Left lung (tissue), 14 donors: ENCODE measurements around the gene ACTG1. TPM values are rescaled to one million over a fixed set of nuclear protein-coding genes. Genes with fewer than 3 reads are reported as not detected.
A peak's percentile ranks its signal among the peaks of the same experiment; 100 is the strongest.

Experiments
- ATAC-seq: fragments of 200-7000 bp; cut with Tn5 transposase; one replicate; pipeline ENCODE4 v1.9.1; 2020; ENCODE audit warnings: moderate library complexity
- DNase-seq, 4 donors: peaks; one replicate each; pipeline ENCODE4 v3.0.0-alpha.2; 2013 to 2020
- H3K27ac ChIP-seq, 2 donors: fragments of 200-600 bp; sonication (generic) in 1 of 2; one replicate each; pipeline versions ENCODE4 v1.5.0 to v1.8.0; 2020 to 2021
- H3K27me3 ChIP-seq, 2 donors: fragments of 200-600 bp; sonication (generic) in 1 of 2; one replicate each; pipeline versions ENCODE4 v1.5.0 to v1.8.0; 2020 to 2021
- H3K36me3 ChIP-seq, 2 donors: fragments of 200-600 bp; sonication (generic) in 1 of 2; one replicate each; pipeline versions ENCODE4 v1.5.0 to v1.8.0; 2020 to 2021
- H3K4me1 ChIP-seq, 2 donors: fragments of 200-600 bp; one replicate each; pipeline ENCODE4 v1.8.0; 2021
- H3K4me3 ChIP-seq, 2 donors: fragments of 200-600 bp; sonication (generic) in 1 of 2; one replicate each; pipeline versions ENCODE4 v1.5.0 to v1.8.0; 2020 to 2021; ENCODE audit warnings: mild to moderate bottlenecking in 1 of 2
- H3K9me3 ChIP-seq, 2 donors: fragments of 200-600 bp; sonication (generic) in 1 of 2; one replicate each; pipeline versions ENCODE4 v1.5.0 to v1.8.0; 2020 to 2021
- intact Hi-C, 2 donors: fragments of 100-400 bp; cut with DNase I; formaldehyde crosslinking; loops; one replicate each; pipeline versions ENCODE4 v1.11.2 to v1.14.2; 2022
- long read RNA-seq, 12 donors: library from polyadenylated mRNA in 2 of 12; unstranded in 2 of 12; transcript quantifications; one replicate each; pipeline ENCODE4 v2.0.0 and lab custom pipeline, GENCODE V29; 2019 to 2026
- polyA plus RNA-seq, 6 donors: library from polyadenylated mRNA; unstranded; fragments of 120-200 nt; gene quantifications; one replicate each; pipeline ENCODE4 v1.2.1, GENCODE V29; 2013; ENCODE audit not compliant: insufficient read length in 6 of 6
- total RNA-seq, 2 donors: library from RNA; stranded (reverse); fragmentation: NEBNext Ultra II Directional; extraction: Animal tissue kit (Norgen Biotek cat#: 25700); gene quantifications; one replicate each; pipeline ENCODE4 v1.2.1, GENCODE V29; 2021
- TF ChIP-seq, protein P1 (sequence below), 2 donors: fragments of 200-600 bp; sonication (generic) in 1 of 2; IDR thresholded peaks; one replicate each; pipeline versions ENCODE4 v1.5.0 to v1.8.0; 2021; ENCODE audit warnings: antibody characterized with exemption in 2 of 2
- donor health status: DM: no; HTN: yes; CAD: no.
- donor health status: DM: no; HTN: no; CAD: no.

Gene ACTG1
- total RNA-seq (1,000 to 10,000 TPM; 2,607 to 3,206 TPM), polyA plus RNA-seq (1,000 to 10,000 TPM; 2,385 to 3,414 (median 2,872) TPM)
- long read RNA-seq, donor 1, transcript ACTG1-212 (4 exons, 1,698 nt), result minor isoform, 153 of 3,467 reads
- long read RNA-seq, donor 1, transcript ACTG1-206 (6 exons, 1,919 nt), result major isoform, 1,073 of 3,467 reads
- long read RNA-seq, donor 1, transcript ACTG1-214 (7 exons, 1,720 nt), result minor isoform, 149 of 3,467 reads
- long read RNA-seq, donor 1, transcript ACTG1-210 (5 exons, 2,256 nt), result minor isoform, 325 of 3,467 reads
- long read RNA-seq, donor 1, partial matches to known transcripts, result 1,563 of 3,467 reads
- long read RNA-seq, donor 1, other reads (novel, unspliced or antisense), result 55 of 3,467 reads
- long read RNA-seq, donor 2, transcript ACTG1-214 (7 exons, 1,720 nt), result minor isoform, 245 of 2,969 reads
- long read RNA-seq, donor 2, transcript ACTG1-210 (5 exons, 2,256 nt), result minor isoform, 185 of 2,969 reads
- long read RNA-seq, donor 2, transcript ACTG1-212 (4 exons, 1,698 nt), result minor isoform, 143 of 2,969 reads
- long read RNA-seq, donor 2, transcript ACTG1-206 (6 exons, 1,919 nt), result major isoform, 634 of 2,969 reads
- long read RNA-seq, donor 2, partial matches to known transcripts, result 1,588 of 2,969 reads
- long read RNA-seq, donor 2, other reads (novel, unspliced or antisense), result 41 of 2,969 reads
- long read RNA-seq, donor 3, transcript ACTG1-210 (5 exons, 2,256 nt), result minor isoform, 130 of 1,937 reads
- long read RNA-seq, donor 3, transcript ACTG1-212 (4 exons, 1,698 nt), result minor isoform, 94 of 1,937 reads
- long read RNA-seq, donor 3, transcript ACTG1-214 (7 exons, 1,720 nt), result minor isoform, 148 of 1,937 reads
- long read RNA-seq, donor 3, transcript ACTG1-206 (6 exons, 1,919 nt), result major isoform, 803 of 1,937 reads
- long read RNA-seq, donor 3, partial matches to known transcripts, result 690 of 1,937 reads
- long read RNA-seq, donor 3, other reads (novel, unspliced or antisense), result 10 of 1,937 reads
- long read RNA-seq, donor 4, transcript ACTG1-212 (4 exons, 1,698 nt), result minor isoform, 17 of 2,014 reads
- long read RNA-seq, donor 4, transcript ACTG1-206 (6 exons, 1,919 nt), result major isoform, 921 of 2,014 reads
- long read RNA-seq, donor 4, transcript ACTG1-210 (5 exons, 2,256 nt), result minor isoform, 25 of 2,014 reads
- long read RNA-seq, donor 4, transcript ACTG1-214 (7 exons, 1,720 nt), result minor isoform, 797 of 2,014 reads
- long read RNA-seq, donor 4, partial matches to known transcripts, result 194 of 2,014 reads
- long read RNA-seq, donor 4, other reads (novel, unspliced or antisense), result 35 of 2,014 reads
- long read RNA-seq, donor 5, transcript ACTG1-206 (6 exons, 1,919 nt), result major isoform, 777 of 2,525 reads
- long read RNA-seq, donor 5, transcript ACTG1-212 (4 exons, 1,698 nt), result minor isoform, 117 of 2,525 reads
- long read RNA-seq, donor 5, transcript ACTG1-210 (5 exons, 2,256 nt), result minor isoform, 221 of 2,525 reads
- long read RNA-seq, donor 5, transcript ACTG1-214 (7 exons, 1,720 nt), result minor isoform, 148 of 2,525 reads
- long read RNA-seq, donor 5, partial matches to known transcripts, result 1,100 of 2,525 reads
- long read RNA-seq, donor 5, other reads (novel, unspliced or antisense), result 54 of 2,525 reads
- long read RNA-seq, donor 6, transcript ACTG1-206 (6 exons, 1,919 nt), result major isoform, 565 of 2,083 reads
- long read RNA-seq, donor 6, transcript ACTG1-207 (3 exons, 1,678 nt), result minor isoform, 98 of 2,083 reads
- long read RNA-seq, donor 6, transcript ACTG1-212 (4 exons, 1,698 nt), result minor isoform, 104 of 2,083 reads
- long read RNA-seq, donor 6, transcript ACTG1-214 (7 exons, 1,720 nt), result minor isoform, 117 of 2,083 reads
- long read RNA-seq, donor 6, partial matches to known transcripts, result 1,090 of 2,083 reads
- long read RNA-seq, donor 6, other reads (novel, unspliced or antisense), result 23 of 2,083 reads
- long read RNA-seq, donor 7, transcript ACTG1-212 (4 exons, 1,698 nt), result minor isoform, 31 of 1,193 reads
- long read RNA-seq, donor 7, transcript ACTG1-210 (5 exons, 2,256 nt), result minor isoform, 295 of 1,193 reads
- long read RNA-seq, donor 7, transcript ACTG1-214 (7 exons, 1,720 nt), result minor isoform, 42 of 1,193 reads
- long read RNA-seq, donor 7, transcript ACTG1-206 (6 exons, 1,919 nt), result major isoform, 474 of 1,193 reads
- long read RNA-seq, donor 7, partial matches to known transcripts, result 259 of 1,193 reads
- long read RNA-seq, donor 7, other reads (novel, unspliced or antisense), result 68 of 1,193 reads
- long read RNA-seq, donor 8, transcript ACTG1-214 (7 exons, 1,720 nt), result minor isoform, 68 of 2,951 reads
- long read RNA-seq, donor 8, transcript ACTG1-212 (4 exons, 1,698 nt), result minor isoform, 124 of 2,951 reads
- long read RNA-seq, donor 8, transcript ACTG1-206 (6 exons, 1,919 nt), result major isoform, 1,184 of 2,951 reads
- long read RNA-seq, donor 8, transcript ACTG1-210 (5 exons, 2,256 nt), result minor isoform, 495 of 2,951 reads
- long read RNA-seq, donor 8, partial matches to known transcripts, result 925 of 2,951 reads
- long read RNA-seq, donor 8, other reads (novel, unspliced or antisense), result 87 of 2,951 reads
- long read RNA-seq, donor 9, transcript ACTG1-206 (6 exons, 1,919 nt), result major isoform, 6 of 10 reads
- long read RNA-seq, donor 9, partial matches to known transcripts, result 0 of 10 reads
- long read RNA-seq, donor 9, other reads (novel, unspliced or antisense), result 0 of 10 reads
- long read RNA-seq, donor 10, transcript ACTG1-214 (7 exons, 1,720 nt), result major isoform, 650 of 1,352 reads
- long read RNA-seq, donor 10, transcript ACTG1-210 (5 exons, 2,256 nt), result minor isoform, 23 of 1,352 reads
- long read RNA-seq, donor 10, transcript ACTG1-207 (3 exons, 1,678 nt), result minor isoform, 10 of 1,352 reads
- long read RNA-seq, donor 10, transcript ACTG1-206 (6 exons, 1,919 nt), result minor isoform, 571 of 1,352 reads
- long read RNA-seq, donor 10, partial matches to known transcripts, result 56 of 1,352 reads
- long read RNA-seq, donor 10, other reads (novel, unspliced or antisense), result 37 of 1,352 reads
- long read RNA-seq, donor 11, result 0 reads
- long read RNA-seq, donor 12, transcript ACTG1-210 (5 exons, 2,256 nt), result minor isoform, 304 of 2,044 reads
- long read RNA-seq, donor 12, transcript ACTG1-212 (4 exons, 1,698 nt), result minor isoform, 56 of 2,044 reads
- long read RNA-seq, donor 12, transcript ACTG1-214 (7 exons, 1,720 nt), result minor isoform, 86 of 2,044 reads
- long read RNA-seq, donor 12, transcript ACTG1-206 (6 exons, 1,919 nt), result major isoform, 829 of 2,044 reads
- long read RNA-seq, donor 12, partial matches to known transcripts, result 670 of 2,044 reads
- long read RNA-seq, donor 12, other reads (novel, unspliced or antisense), result 59 of 2,044 reads

DNA sequence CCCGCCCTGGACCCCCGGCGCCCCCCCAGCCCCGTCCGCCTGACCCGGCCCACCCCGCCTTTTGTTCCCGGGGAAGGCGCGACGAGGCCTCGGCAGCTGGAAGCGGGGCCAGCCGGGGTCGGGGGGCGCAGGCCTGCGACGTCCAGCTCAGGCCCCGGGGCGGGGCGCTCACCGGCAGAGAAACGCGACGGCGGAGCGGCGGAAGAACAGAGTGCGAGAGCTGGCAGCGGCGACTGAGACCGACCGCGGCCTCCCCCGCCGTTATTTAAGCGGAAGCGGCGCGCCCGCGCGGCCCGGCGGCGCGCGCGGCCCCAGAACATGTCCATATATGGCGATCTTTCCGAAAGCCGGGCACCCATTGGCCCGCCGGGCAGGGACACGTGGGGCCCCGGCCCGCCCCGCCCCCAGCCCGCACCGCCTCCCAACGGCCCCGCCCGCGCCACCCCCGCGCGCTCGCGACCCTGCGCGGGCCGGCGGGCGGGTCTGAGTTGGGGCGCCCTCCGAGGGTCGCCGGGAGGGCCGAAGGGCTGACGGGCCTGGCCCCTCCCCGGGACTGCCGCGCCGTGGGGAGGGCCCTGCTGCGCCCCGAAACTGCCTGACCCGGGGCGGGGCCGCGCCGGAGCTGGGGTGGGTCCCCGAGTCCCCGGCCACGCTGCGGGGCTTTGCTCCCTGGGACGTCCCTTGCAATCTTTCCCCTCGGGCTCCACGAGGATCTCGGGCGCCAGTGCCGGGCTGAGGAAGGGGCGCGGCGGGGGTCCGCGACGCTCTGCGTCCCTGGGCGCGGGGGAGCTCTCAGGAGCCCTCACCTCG lies at the start of gene ACTG1:
ACTG1 (minus strand) TSS at position 238 of the 810 bp plus-strand sequence. CDS start 445 bp downstream, outside the sequence.
- intact Hi-C loops, result loop anchor here in 1 of 2 donors (5.0 kb wide), 1 partner anchor 115 kb away; the partner anchor contains the start of gene BAHCC1
- ATAC-seq (peak; percentile 65), DNase-seq (peak; percentile 93 to 96 (median 95))
- Histone ChIP-seq H3K9me3 (no peaks in the 10 kb centered on the region), H3K4me3 (peak within 1 kb of the TSS; percentile 86 to 91), H3K36me3 (peaks cover 0 to 40% of the 10 kb centered on the region in 2 donors), H3K4me1 (peaks cover 19 to 51% of the 10 kb centered on the region in 2 donors), H3K27ac (peak within 1 kb of the TSS; percentile 99 to 100), H3K27me3 (no peaks in the 10 kb centered on the region)
- TF ChIP-seq, protein P1, sequence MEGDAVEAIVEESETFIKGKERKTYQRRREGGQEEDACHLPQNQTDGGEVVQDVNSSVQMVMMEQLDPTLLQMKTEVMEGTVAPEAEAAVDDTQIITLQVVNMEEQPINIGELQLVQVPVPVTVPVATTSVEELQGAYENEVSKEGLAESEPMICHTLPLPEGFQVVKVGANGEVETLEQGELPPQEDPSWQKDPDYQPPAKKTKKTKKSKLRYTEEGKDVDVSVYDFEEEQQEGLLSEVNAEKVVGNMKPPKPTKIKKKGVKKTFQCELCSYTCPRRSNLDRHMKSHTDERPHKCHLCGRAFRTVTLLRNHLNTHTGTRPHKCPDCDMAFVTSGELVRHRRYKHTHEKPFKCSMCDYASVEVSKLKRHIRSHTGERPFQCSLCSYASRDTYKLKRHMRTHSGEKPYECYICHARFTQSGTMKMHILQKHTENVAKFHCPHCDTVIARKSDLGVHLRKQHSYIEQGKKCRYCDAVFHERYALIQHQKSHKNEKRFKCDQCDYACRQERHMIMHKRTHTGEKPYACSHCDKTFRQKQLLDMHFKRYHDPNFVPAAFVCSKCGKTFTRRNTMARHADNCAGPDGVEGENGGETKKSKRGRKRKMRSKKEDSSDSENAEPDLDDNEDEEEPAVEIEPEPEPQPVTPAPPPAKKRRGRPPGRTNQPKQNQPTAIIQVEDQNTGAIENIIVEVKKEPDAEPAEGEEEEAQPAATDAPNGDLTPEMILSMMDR (IDR thresholded peaks at IDR 0.05), result no peak

DNA sequence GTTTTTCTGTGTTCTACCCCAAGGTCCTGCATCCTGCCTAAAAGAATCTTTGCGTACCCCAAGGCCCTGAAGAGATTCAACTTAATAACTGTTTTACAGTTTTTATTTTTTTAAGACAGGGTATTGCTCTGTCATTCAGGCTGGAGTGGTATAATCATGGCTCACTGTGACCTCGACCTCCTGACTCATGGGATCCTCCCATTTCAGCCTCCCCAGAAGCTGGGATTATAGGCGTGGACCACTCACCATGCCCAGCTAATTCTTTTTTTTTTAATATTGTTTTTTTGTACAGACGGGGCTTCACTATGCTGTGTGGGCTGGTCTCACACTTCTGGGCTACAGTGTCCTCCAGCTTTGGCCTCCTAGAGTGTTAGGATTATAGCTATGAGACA lies 48.9 kb upstream of the ACTG1 start:
- Histone ChIP-seq H3K27ac (peak overlapping the region in 1 of 2 donors; percentile 70), H3K4me1 (peaks cover 13 to 74% of the 10 kb centered on the region in 2 donors), H3K4me3 (no peak overlapping the region), H3K36me3 (peaks cover 0 to 98% of the 10 kb centered on the region in 2 donors), H3K27me3 (no peaks in the 10 kb centered on the region), H3K9me3 (no peaks in the 10 kb centered on the region)
- TF ChIP-seq, protein P1 (IDR thresholded peaks at IDR 0.05), result no peak
- intact Hi-C loops, result no loop called here
- no peak for ATAC-seq
- DNase-seq, result no peak
